Renal cortex interstitium (tissue), 11 donors: ENCODE data around the gene TBC1D2B. TPM values are rescaled to one million over a fixed set of nuclear protein-coding genes. Genes with fewer than 3 reads are reported as not detected.

Experiments
- DNase-seq, 11 donors: peaks; one replicate each; pipeline ENCODE4 v3.0.0-alpha.2; 2013; ENCODE audit warnings: low read depth in 9 of 11, low spot score in 4 of 11; ENCODE audit errors: extremely low read depth in 1 of 11
- polyA plus RNA-seq, 3 donors: library from polyadenylated mRNA; unstranded; fragments of 120-200 nt; gene quantifications; one replicate each; pipeline ENCODE4 v1.2.1, GENCODE V29; 2013; ENCODE audit not compliant: insufficient read length in 3 of 3

Gene TBC1D2B
- polyA plus RNA-seq, 3 donors: 27.7 to 30.5 (median 29.8) TPM

DNA sequence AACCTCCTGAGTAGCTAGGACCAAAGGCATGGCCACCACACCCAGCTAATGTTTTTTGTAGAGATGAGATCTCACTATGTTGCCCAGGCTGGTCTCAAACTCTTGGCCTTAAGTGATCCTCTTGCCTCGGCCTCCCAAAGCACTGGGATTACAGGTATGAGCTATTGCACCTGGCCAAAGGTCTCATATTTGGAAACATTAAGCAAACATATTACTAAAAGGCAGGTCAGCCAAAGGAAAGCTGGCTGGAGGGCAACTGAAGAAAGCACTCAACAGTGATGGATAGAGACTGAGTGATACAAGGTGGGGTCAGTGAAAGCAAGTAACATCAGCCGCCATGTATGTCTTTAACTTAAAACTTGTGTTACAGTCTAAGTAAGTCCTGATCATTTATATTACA is 57.5 kb downstream of the TBC1D2B start:
- DNase-seq: no peak

DNA sequence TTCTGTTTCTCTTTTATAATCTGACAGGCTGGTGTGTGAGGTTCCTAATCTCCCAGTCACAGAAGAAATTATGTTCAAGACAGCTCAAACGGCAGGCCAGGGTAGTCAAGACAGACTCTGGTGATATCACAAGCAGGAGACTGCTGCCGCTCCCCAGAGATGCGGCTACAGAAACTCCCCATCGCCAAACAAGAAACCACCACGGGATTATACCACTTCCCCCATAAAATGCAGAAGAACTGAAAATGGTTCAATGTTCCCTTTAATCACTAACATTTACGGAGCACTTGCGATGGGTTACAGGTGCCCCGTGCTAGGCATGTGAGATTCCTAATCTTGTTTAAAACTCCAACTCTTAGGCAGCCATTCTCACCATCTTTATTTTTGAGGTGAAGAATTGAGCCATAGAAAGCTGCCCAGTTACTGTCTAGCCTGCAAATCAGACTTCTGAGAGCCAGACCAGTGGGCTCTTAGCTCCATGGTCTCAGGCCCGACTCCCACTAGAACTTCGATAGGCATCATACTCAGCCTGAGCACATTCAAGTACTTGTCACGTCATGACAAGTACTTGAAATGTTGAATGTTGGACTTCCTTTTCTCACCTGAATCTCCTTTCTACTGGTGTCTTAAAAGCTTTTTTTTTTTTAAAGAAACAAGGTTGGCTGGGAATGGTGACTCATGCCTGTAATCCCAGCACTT is 58.4 kb downstream of the TBC1D2B start:
- DNase-seq: no peak

DNA sequence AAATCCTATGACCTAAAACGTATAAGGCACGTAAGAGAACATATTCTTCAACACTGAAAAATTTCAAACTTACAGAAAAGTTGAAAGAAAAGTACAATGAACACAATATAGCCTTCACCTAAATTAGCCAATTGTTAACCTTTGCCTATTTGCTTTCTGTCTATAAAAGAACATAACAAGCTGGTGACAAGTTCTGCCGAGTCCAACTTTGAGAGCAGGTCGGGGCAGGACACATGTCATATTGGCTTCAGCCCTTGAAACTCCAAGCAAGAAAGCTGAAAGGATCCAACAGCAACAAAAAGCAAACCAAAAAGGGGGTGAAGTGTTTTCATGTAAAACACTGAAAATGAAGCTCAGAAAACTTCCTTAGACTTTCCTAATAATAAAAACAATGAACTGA is 59.1 kb downstream of the TBC1D2B start:
- no peak for DNase-seq

GRCh38 chr15:78016860-78017259 is 60.7 kb downstream of the TBC1D2B start:
- no peak for DNase-seq

GRCh38 chr15:78012643-78013077 is 64.9 kb downstream of the TBC1D2B start:
- no peak for DNase-seq

- DNase-seq: no peak
Observed at GRCh38 chr15:78010067-78010466, 67.4 kb downstream of the TBC1D2B start.

DNA sequence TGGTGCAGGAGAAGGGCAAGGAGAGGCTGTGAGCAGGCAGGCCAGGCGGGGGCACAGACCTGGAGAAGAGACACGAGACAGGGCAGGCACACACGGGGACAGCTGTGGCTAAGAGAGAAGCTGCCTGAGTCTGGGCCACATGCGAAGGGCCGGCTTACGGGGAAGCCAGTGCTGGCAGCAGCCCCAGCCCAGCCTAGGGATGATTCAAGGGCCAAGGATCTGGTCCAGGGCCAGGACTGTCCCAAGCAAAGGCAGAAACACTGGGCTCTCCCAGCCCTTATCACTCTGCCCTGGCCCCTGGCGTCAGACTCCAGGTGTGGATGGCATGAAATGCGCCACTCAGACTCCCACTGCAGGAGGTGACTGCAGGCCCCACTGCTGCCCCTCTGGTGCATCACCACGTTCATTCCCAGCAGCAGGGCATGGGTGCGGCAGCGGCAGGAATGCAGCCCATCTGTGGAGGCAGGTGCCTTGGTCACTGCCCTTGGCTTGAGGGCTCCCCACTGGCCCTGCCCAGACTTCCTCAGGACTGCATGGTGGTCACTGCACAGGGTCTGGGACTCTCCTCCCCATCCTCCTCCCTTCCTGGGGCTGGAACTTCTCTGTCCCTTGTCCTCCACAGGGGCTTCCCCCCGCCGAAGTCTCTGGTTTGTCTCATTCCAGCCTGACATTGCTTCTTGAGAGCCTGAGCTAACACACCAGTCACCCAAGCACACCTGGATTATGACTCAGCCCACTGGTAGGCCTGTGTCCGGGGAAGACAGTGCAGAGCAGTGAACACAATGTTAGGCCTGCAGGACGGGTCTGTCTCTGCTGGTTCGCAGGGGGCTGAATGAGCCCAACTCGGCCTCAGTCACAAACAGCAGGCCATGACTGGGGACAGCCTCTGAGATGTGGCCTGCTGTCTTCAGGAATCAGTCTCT is 69.3 kb downstream of the TBC1D2B start:
- DNase-seq: no peak

GRCh38 chr15:78007211-78007931 is 70.1 kb downstream of the TBC1D2B start:
- no peak for DNase-seq

DNA sequence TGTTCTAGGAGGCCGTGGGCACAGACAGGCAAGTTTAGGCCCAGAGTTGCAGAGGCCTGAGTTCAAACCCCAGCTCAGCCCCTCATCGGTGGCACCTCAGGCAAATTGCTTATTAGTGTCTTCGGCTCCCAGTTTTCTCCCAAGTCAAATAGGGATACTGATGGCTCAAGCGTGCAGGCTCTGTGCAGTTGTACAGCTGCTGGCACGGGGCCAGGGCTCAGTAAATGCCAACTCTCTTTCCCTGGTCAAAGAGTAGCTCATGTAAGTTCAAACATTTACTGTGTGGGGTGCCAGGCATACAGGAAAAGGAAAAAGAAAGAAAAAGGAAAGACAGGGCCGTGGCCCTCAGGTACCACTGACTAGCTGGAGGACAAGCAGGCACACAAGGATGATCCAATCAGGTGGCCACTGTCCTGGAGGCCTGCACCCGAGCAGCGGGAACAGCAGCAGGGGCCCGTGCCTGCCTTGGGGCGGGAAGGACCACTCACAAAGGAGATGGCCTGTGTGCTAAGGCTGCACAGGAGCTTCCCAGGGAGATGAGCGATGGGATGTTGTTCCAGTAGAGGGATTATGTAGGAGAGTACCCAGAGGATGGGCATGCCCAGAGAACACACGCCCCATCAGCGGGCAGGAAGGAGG is 70.8 kb downstream of the TBC1D2B start:
- no peak for DNase-seq

DNA sequence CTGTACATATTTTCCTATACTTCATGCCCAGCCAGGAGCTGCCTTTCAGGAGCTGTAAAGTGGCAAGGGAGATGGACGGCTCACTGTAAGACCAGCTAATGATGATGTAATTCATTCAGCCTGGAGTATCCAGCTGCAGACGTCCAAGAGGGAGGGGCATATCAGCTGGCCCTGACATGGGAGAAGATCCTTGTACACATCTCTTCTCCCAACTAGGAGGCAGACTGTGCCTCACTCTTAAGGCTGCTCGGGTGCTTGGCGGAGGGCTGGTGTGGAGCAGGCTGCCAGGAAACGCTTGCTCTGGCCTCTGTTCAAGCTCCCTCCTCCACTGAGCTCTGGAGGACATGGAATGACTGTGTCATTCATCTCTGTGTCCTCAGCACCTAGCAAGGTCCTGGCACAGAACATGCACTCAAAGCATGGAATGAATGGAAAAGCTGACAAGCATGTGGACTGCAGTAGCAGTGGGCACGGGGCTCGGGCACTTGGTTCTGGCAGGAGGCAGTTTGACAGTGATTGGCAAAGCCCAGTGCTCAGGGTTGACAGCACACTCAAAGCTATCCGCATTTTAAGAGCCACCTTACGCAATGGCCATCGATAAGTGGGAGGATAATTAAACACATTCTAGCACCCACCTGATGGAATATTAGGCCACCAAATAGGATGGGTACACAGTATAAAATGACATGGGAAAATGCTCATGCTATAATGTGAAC is 72.4 kb downstream of the TBC1D2B start:
- peak in 3 of 11 donors; percentile 41 to 53 (median 52) for DNase-seq

- DNase-seq: no peak
Observed at GRCh38 chr15:78004222-78004727, 73.2 kb downstream of the TBC1D2B start.

DNA sequence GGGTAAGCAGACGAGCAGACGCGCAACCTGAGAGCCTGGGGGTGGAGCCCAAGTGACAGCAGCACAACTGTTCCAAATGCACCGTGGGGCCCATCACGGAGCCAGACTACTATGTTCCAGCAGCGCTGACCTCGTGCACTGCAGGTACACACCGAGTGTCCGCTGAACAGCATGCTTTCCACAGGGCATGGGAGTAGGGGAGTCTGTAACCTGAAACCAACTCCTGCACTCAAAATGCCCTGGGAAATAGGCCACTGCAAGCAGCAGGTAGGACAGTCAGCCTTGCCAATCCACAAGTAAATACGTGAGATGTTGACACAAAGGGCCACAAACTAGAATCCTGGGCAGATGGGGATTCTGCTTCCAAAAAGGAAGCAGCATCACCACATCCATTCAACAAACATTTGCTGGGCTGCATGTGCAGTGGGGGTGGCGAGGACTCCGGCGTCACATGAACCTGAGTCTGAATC is 73.9 kb downstream of the TBC1D2B start:
- DNase-seq: no peak

DNA sequence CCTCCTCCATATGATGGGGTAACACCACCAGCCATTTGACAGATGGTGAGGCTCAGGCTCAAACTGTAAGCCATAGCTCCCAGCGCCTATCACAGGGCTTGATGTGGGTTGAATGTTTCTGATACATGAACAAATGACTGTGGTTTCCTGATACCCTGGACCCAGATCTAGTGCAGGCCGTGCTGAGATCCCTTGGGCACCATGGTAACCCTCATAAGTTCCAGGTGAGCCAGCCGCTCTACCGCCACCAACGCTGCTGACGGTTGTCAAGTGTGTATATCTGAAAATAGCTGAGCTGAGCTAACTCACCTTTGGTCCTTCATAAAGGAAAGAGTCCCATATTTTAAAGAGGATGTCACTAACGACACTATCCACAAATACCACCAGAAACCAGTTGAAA is 74.5 kb downstream of the TBC1D2B start:
- DNase-seq: no peak

DNA sequence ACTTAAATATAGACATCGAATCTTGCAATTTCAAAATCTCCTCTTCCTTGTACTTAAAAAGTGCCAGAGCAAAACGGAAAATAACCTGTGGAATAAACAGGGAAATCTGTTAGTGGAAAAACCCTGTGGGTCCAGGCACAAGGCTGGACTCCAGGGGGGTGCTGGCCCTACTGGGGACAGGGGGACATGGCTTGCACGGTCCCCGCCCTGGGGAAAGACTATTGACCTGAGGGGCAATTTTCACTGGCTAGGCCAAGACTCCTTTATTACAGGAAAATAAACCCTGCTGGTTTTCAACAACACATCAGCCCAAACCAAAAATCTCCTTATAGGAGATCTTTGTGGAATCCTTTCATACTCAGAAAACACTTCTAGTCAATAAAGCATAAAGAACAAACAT is 75.9 kb downstream of the TBC1D2B start:
- DNase-seq: no peak

DNA sequence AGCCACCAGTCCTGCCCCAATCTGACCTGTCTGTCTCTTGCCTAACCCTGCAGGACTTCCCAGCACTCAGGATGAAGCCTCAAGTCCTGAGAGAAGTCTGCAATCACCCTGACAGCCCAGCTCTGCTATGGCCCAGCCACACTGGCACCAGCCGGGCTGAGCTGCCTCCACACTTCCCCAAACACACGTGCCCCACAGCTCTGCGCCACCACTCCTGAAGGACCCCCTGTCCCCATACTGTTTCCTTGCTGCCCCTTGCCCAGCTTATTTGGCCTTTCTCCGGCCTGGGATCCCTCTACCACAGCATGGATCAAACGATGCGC is 76.6 kb downstream of the TBC1D2B start:
- no peak for DNase-seq

GRCh38 chr15:78000091-78000926 is 77.2 kb downstream of the TBC1D2B start:
- DNase-seq: peak in 8 of 11 donors; percentile 52 to 73 (median 66)

DNA sequence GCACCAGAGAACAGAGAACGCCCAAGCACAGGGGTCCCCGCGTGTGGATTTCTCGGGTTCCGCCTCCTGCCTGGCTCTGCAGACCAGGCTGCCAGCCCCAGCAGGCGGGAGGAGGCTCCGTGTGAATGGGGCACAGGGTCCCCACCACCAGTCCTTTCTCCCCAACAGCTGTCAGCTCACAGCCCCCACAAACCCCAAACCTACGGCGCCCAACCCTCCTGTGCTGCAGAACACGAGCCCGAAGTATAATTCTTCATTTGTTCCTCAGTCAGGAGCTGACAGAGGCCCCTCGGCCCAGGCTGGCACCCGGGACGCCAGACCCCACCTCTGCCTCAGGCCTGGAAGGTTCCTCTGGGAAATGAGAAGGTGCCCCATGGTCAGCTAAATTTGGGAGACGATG is 78.0 kb downstream of the TBC1D2B start:
- no peak for DNase-seq

GRCh38 chr15:77998592-77998991 is 78.9 kb downstream of the TBC1D2B start:
- no peak for DNase-seq
